Purkinje cell (primary cell): ENCODE measurements around the gene SCYGR5. TPM values are rescaled to one million over a fixed set of nuclear protein-coding genes. Genes with fewer than 3 reads are reported as not detected.

Experiments
- polyA plus RNA-seq: library from polyadenylated mRNA; unstranded; fragments of >200 nt; fragmentation: Nextera tagmentation; gene quantifications from 2 replicates; pipeline ENCODE4 v1.2.1, GENCODE V29; 2014

SCYGR5 gene, protein sequence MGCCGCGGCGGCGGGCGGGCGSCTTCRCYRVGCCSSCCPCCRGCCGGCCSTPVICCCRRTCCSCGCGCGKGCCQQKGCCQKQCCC
- not detected in 2 replicates for polyA plus RNA-seq

DNA sequence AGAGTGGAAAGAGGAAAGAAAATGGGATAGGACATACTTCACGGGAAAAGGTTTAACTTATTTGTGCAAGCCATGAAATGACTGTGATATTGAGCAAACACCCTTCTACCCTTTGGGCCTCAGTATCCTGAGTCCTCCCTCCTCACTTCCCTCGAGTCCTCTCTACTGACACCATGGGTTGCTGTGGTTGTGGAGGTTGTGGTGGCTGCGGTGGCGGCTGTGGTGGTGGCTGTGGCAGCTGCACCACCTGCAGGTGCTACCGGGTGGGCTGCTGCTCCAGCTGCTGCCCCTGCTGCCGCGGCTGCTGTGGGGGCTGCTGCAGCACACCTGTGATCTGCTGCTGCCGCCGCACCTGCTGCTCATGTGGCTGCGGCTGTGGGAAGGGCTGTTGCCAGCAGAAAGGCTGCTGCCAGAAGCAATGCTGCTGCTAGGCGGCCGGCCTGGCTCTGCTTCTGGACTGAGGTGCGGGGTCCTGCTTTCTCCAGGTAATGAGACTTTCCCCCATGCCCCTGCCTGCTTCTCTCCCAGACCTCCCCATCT lies at the start of gene SCYGR5:
TSS of gene SCYGR5 (plus strand) at position 174 of the 540 bp plus-strand sequence. CDS start at position 174, 0 bp downstream.

DNA sequence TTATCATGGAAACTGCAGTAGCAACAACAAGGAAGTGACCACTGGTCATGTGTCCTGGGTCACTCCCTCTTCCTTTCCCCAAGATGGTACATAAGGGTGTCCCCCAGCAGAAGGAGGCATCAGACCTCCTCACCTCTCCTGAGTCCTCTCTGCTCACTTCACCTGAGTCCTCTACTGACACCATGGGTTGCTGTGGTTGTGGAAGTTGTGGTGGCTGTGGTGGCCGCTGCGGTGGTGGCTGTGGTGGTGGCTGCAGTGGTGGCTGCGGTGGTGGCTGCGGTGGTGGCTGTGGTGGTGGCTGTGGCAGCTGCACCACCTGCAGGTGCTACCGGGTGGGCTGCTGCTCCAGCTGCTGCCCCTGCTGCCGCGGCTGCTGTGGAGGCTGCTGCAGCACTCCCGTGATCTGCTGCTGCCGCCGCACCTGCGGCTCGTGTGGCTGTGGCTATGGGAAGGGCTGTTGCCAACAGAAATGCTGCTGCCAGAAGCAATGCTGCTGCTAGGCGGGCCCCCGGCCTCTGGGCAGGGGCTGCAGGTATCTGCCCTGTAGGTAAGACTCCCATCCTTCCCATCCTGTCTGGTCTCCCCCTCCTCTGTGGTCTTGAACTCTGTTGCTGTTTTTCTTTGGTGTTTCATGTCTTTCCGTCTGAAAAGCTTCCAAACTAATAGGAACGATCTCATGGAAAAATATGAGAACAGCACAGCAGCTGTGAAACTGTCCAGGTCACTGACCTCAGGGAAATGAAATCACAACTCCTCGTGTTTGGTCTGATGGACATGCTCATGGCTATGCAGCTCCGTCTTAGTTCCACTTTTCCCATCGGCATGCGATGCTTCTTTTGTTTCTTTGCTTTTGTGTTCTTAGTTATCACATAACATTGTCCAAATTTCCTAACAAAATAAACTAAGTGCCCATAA lies 49.0 kb upstream of the SCYGR5 start, which contains the start of gene SCYGR4:
TSS of gene SCYGR4 (plus strand) at position 183 of the 915 bp plus-strand sequence. CDS start at position 183, 0 bp downstream.

Other genes starting within 250 kb of the SCYGR5 start
- gene AGFG1, start 194.6 kb upstream of the SCYGR5 start, polyA plus RNA-seq: 106 and 113 TPM in 2 replicates
- not detected in 2 replicates for gene SCYGR2, start 67.9 kb upstream of the SCYGR5 start, polyA plus RNA-seq
- gene SCYGR3, start 52.0 kb upstream of the SCYGR5 start, polyA plus RNA-seq: not detected in 2 replicates
- gene SCYGR4, start 49.3 kb upstream of the SCYGR5 start, polyA plus RNA-seq: not detected in 2 replicates
- gene SLC19A3, start 51.2 kb downstream of the SCYGR5 start, polyA plus RNA-seq: 2.1 TPM in 1 of 2 replicates, not detected in the other
- gene SCYGR6, start 58.0 kb downstream of the SCYGR5 start, polyA plus RNA-seq: not detected in 2 replicates
- gene SCYGR7, start 61.5 kb downstream of the SCYGR5 start, polyA plus RNA-seq: not detected in 2 replicates
- gene SCYGR8, start 79.1 kb downstream of the SCYGR5 start, polyA plus RNA-seq: not detected in 2 replicates
- not detected in 2 replicates for gene CCL20, start 147.0 kb downstream of the SCYGR5 start, polyA plus RNA-seq
- not detected in 2 replicates for gene DAW1, start 204.8 kb downstream of the SCYGR5 start, polyA plus RNA-seq